GM12878 (cell line): ENCODE data around the gene CCDC141. TPM values are rescaled to one million over a fixed set of nuclear protein-coding genes. Genes with fewer than 3 reads are reported as not detected.

Source experiments
- ATAC-seq: fragments of 200-7000 bp; cut with Tn5 transposase; 3 replicates; pipeline ENCODE4 v1.9.1; 2020; ENCODE audit warnings: mild to moderate bottlenecking, moderate library complexity
- BruUV-seq: library from RNA; stranded (reverse); fragments of 400-500 nt; replicated peaks from 2 replicates; lab custom pipeline; 2021; lab: Mats Ljungman, UMichigan
- CTCF ChIA-PET: fragments of 300-600 bp; sonication (Branson Sonifier 250); formaldehyde crosslinking; extraction: SDS; loops from one replicate; lab custom pipeline; 2021; ENCODE audit warnings: inconsistent platforms; lab: Yijun Ruan, JAX
- POLR2A ChIA-PET: fragments of 350-600 bp; formaldehyde crosslinking; extraction: SDS; loops from one replicate; lab custom pipeline; 2021; ENCODE audit warnings: inconsistent platforms; lab: Charles Lee
- RAD21 ChIA-PET: fragments of 300-600 bp; sonication (Branson Sonifier 250); formaldehyde crosslinking; loops from one replicate; lab custom pipeline; 2023; ENCODE audit warnings: antibody characterized with exemption; ENCODE audit not compliant: unreplicated experiment; lab: Charles Lee
- SMC1A ChIA-PET: fragments of 300-600 bp; sonication (Branson Sonifier 250); formaldehyde crosslinking; loops from one replicate; lab custom pipeline; 2023; ENCODE audit not compliant: unreplicated experiment, uncharacterized antibody; lab: Charles Lee
- DNase-seq: peaks from one replicate; pipeline ENCODE4 v3.0.0-alpha.2; 2011; ENCODE audit warnings: low read depth, low spot score
- FAIRE-seq: peaks from 3 replicates; lab custom pipeline; 2011; peaks lifted over from hg19 to GRCh38; lab: Jason Lieb, UNC
- H2AFZ ChIP-seq: 2 replicates; pipeline ENCODE4 v1.6.0; 2011; ENCODE audit warnings: low read depth, low read length, control low read depth; ENCODE audit not compliant: control insufficient read depth
- H3K27ac ChIP-seq: 2 replicates; pipeline ENCODE4 v1.5.1; 2011; ENCODE audit warnings: control low read depth; ENCODE audit not compliant: control insufficient read depth, insufficient read depth
- H3K27me3 ChIP-seq, 2 experiments: replicated peaks in 1 of 2; 2 replicates each; pipeline versions ENCODE4 v1.6.0 to v1.6.1; 2011; ENCODE audit warnings: low read length in 1 of 2; ENCODE audit not compliant: control insufficient read depth in 2 of 2, insufficient read depth in 2 of 2
- H3K36me3 ChIP-seq, 2 experiments: 2 replicates each; pipeline ENCODE4 v1.5.1; 2011; ENCODE audit warnings: low read length in 1 of 2; ENCODE audit not compliant: control insufficient read depth in 2 of 2, insufficient read depth in 2 of 2
- H3K4me1 ChIP-seq: 2 replicates; pipeline ENCODE4 v1.6.1; 2011; ENCODE audit warnings: mild to moderate bottlenecking, low read length, moderate library complexity, mixed read lengths; ENCODE audit not compliant: control insufficient read depth, insufficient read depth
- H3K4me2 ChIP-seq: 2 replicates; pipeline ENCODE4 v1.6.0; 2011; ENCODE audit warnings: control low read depth; ENCODE audit not compliant: control insufficient read depth, insufficient read depth
- H3K4me3 ChIP-seq: fragments of 200-600 bp; sonication (generic); 2 replicates; pipeline ENCODE4 v1.5.1; 2016
- H3K79me2 ChIP-seq: 2 replicates; pipeline ENCODE4 v1.6.0; 2011; ENCODE audit warnings: low read length; ENCODE audit not compliant: control insufficient read depth, insufficient read depth
- H3K9ac ChIP-seq: 2 replicates; pipeline ENCODE4 v1.8.0; 2011; ENCODE audit warnings: low read length, control low read depth, mixed read lengths; ENCODE audit not compliant: control insufficient read depth, insufficient read depth
- H3K9me3 ChIP-seq: replicated peaks from 3 replicates; pipeline ENCODE4 v1.5.1; 2011; ENCODE audit warnings: mild to moderate bottlenecking, low read length; ENCODE audit not compliant: control insufficient read depth, insufficient read depth
- H4K20me1 ChIP-seq: 2 replicates; pipeline ENCODE4 v1.6.0; 2011; ENCODE audit not compliant: control insufficient read depth, insufficient read depth
- ASH2L ChIP-seq: fragments of 300-600, 200-600 bp; sonication (generic); IDR thresholded peaks from 2 replicates; pipeline ENCODE4 v1.6.1; 2017; ENCODE audit warnings: low read depth, mild to moderate bottlenecking, borderline replicate concordance
- CBX5 ChIP-seq: sonication (generic); IDR thresholded peaks from 2 replicates; pipeline ENCODE4 v1.6.1; 2016; ENCODE audit warnings: low read depth, moderate library complexity, mild to moderate bottlenecking, inconsistent platforms
- HDAC6 ChIP-seq: fragments of 200-600 bp; sonication (generic); IDR thresholded peaks from one replicate; pipeline ENCODE4 v1.8.0; 2017; ENCODE audit warnings: antibody characterized with exemption; ENCODE audit not compliant: unreplicated experiment
- HDGF ChIP-seq: fragments of 450-650 bp; IDR thresholded peaks from 2 replicates; pipeline ENCODE4 v1.6.1; 2016; ENCODE audit warnings: antibody characterized with exemption
- IRF4 ChIP-seq: IDR thresholded peaks from 2 replicates; pipeline ENCODE4 v1.6.1; 2011; ENCODE audit warnings: low read depth, low read length
- NFXL1 ChIP-seq: fragments of 450-650 bp; IDR thresholded peaks from 2 replicates; pipeline ENCODE4 v1.6.1; 2017; ENCODE audit warnings: antibody characterized with exemption, mild to moderate bottlenecking, borderline replicate concordance
- PAX5 ChIP-seq: IDR thresholded peaks from 2 replicates; pipeline ENCODE4 v1.6.1; 2011; ENCODE audit warnings: low read depth, low read length, borderline replicate concordance
- SMARCA5 ChIP-seq: fragments of 450-650 bp; IDR thresholded peaks from 2 replicates; pipeline ENCODE4 v1.6.1; 2017; ENCODE audit warnings: mild to moderate bottlenecking
- SP1 ChIP-seq: IDR thresholded peaks from one replicate; pipeline ENCODE4 v1.6.1; 2011; ENCODE audit warnings: low read depth, low read length
- YBX1 ChIP-seq: fragments of 450-650 bp; IDR thresholded peaks from 2 replicates; pipeline ENCODE4 v1.6.1; 2016; ENCODE audit warnings: antibody characterized with exemption
- WGBS: methylation state at CpG from one replicate; pipeline ENCODE4 v1.1.6; 2016; ENCODE audit warnings: low lambda C conversion rate; ENCODE audit not compliant: insufficient replicate concordance, insufficient coverage; ENCODE audit errors: missing lambda C conversion rate; 5-methylcytosine and 5-hydroxymethylcytosine counted together
- in situ Hi-C: fragments of 300-500 bp; cut with MboI; formaldehyde crosslinking; loops from 9 replicates; pipeline ENCODE4 v1.14.3; 2018; ENCODE audit warnings: mixed read lengths
- intact Hi-C: fragments of 100-400 bp; cut with micrococcal nuclease; formaldehyde crosslinking; loops from one replicate; pipeline ENCODE4 v1.14.2; 2022; ENCODE audit not compliant: unreplicated experiment
- polyA plus RNA-seq, 11 experiments: library from polyadenylated mRNA; depleted of rRNA in 4 of 11; unstranded in 6 of 11; stranded (reverse) in 5 of 11; fragments of >200 nt; fragmentation: Nextera tagmentation in 4 of 11; fragmentation: Illumina TruSeq in 1 of 11; extraction: Ambion mirVana in 4 of 11; extraction: Trizol in 1 of 11; gene quantifications; 1 replicate in 1 of 11; 2 replicates in 10 of 11; pipeline versions ENCODE4 v1.2.1 to v1.2.3, GENCODE V29; 2011 to 2016; ENCODE audit warnings: inconsistent platforms in 2 of 11, missing spikeins in 2 of 11, low read depth in 1 of 11
- total RNA-seq, 4 experiments: library from RNA; depleted of rRNA in 3 of 4; stranded (reverse); fragments of >200 nt in 3 of 4; fragmentation: Illumina TruSeq in 1 of 4; extraction: Trizol in 1 of 4; gene quantifications; 2 replicates each; pipeline versions ENCODE4 v1.2.1 to v1.2.3, GENCODE V29; 2013 to 2021
- TF ChIP-seq, protein P1 (sequence below): fragments of 150-350 bp; IDR thresholded peaks from 2 replicates; pipeline ENCODE4 v1.6.1; 2016; ENCODE audit warnings: low read depth, low read length
- TF ChIP-seq, protein P2 (sequence below): IDR thresholded peaks from 2 replicates; pipeline ENCODE4 v1.6.1; 2012; ENCODE audit warnings: improper control_type of control experiment, low read depth, low read length; ENCODE audit not compliant: insufficient replicate concordance

The CCDC141 gene
- total and polyA plus RNA-seq, 10 of the 15 experiments (the other 5 are each of a cell fraction or from before 2014, with no cell fraction given) = 0.84 to 12.5 (median 3.6) TPM

- SMC1A ChIA-PET = no interaction called here
- intact Hi-C loops = no loop called here
Measured at GRCh38 chr2:178805457-178805856, 244.5 kb downstream of the CCDC141 start.

More at GRCh38 chr2:178805457-178805856, 244.5 kb downstream of the CCDC141 start:
- Histone ChIP-seq H4K20me1 (no peaks in the 10 kb centered on the region), H3K27me3 (no peaks in the 10 kb centered on the region), H3K9me3 (no peaks in the 10 kb centered on the region), H3K36me3 (no peaks in the 10 kb centered on the region), H3K4me1 (no peaks in the 10 kb centered on the region), H3K4me3 (no peak overlapping the region), H3K27ac (no peak overlapping the region), H2AFZ (no peak overlapping the region), H3K79me2 (no peaks in the 10 kb centered on the region), H3K9ac (no peak overlapping the region), H3K4me2 (no peak overlapping the region)
- BruUV-seq = no TSS peak
- 90% methylated on average over 2 of the region's 2 CpGs for WGBS
- in situ Hi-C loops = no loop called here
- no peak for ATAC-seq
- FAIRE-seq = no peak
- no peak for DNase-seq
- ChIA-PET RAD21 (no interaction called here), CTCF (interaction anchor here (0.5 to 3.5 kb wide), 9 partner anchors 11 to 324 kb away, joined by 3 to 12 read pairs (median 4); no protein-coding TSS in a partner anchor), POLR2A (no interaction called here)
- TF ChIP-seq HDGF (no peak), CBX5 (no peak), ASH2L (no peak), PAX5 (no peak), SP1 (no peak), NFXL1 (no peak), IRF4 (no peak), YBX1 (no peak), HDAC6 (no peak), SMARCA5 (no peak)
- TF ChIP-seq, protein P1, sequence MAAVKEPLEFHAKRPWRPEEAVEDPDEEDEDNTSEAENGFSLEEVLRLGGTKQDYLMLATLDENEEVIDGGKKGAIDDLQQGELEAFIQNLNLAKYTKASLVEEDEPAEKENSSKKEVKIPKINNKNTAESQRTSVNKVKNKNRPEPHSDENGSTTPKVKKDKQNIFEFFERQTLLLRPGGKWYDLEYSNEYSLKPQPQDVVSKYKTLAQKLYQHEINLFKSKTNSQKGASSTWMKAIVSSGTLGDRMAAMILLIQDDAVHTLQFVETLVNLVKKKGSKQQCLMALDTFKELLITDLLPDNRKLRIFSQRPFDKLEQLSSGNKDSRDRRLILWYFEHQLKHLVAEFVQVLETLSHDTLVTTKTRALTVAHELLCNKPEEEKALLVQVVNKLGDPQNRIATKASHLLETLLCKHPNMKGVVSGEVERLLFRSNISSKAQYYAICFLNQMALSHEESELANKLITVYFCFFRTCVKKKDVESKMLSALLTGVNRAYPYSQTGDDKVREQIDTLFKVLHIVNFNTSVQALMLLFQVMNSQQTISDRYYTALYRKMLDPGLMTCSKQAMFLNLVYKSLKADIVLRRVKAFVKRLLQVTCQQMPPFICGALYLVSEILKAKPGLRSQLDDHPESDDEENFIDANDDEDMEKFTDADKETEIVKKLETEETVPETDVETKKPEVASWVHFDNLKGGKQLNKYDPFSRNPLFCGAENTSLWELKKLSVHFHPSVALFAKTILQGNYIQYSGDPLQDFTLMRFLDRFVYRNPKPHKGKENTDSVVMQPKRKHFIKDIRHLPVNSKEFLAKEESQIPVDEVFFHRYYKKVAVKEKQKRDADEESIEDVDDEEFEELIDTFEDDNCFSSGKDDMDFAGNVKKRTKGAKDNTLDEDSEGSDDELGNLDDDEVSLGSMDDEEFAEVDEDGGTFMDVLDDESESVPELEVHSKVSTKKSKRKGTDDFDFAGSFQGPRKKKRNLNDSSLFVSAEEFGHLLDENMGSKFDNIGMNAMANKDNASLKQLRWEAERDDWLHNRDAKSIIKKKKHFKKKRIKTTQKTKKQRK = no peak
- TF ChIP-seq, protein P2, sequence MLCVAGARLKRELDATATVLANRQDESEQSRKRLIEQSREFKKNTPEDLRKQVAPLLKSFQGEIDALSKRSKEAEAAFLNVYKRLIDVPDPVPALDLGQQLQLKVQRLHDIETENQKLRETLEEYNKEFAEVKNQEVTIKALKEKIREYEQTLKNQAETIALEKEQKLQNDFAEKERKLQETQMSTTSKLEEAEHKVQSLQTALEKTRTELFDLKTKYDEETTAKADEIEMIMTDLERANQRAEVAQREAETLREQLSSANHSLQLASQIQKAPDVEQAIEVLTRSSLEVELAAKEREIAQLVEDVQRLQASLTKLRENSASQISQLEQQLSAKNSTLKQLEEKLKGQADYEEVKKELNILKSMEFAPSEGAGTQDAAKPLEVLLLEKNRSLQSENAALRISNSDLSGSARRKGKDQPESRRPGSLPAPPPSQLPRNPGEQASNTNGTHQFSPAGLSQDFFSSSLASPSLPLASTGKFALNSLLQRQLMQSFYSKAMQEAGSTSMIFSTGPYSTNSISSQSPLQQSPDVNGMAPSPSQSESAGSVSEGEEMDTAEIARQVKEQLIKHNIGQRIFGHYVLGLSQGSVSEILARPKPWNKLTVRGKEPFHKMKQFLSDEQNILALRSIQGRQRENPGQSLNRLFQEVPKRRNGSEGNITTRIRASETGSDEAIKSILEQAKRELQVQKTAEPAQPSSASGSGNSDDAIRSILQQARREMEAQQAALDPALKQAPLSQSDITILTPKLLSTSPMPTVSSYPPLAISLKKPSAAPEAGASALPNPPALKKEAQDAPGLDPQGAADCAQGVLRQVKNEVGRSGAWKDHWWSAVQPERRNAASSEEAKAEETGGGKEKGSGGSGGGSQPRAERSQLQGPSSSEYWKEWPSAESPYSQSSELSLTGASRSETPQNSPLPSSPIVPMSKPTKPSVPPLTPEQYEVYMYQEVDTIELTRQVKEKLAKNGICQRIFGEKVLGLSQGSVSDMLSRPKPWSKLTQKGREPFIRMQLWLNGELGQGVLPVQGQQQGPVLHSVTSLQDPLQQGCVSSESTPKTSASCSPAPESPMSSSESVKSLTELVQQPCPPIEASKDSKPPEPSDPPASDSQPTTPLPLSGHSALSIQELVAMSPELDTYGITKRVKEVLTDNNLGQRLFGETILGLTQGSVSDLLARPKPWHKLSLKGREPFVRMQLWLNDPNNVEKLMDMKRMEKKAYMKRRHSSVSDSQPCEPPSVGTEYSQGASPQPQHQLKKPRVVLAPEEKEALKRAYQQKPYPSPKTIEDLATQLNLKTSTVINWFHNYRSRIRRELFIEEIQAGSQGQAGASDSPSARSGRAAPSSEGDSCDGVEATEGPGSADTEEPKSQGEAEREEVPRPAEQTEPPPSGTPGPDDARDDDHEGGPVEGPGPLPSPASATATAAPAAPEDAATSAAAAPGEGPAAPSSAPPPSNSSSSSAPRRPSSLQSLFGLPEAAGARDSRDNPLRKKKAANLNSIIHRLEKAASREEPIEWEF = no peak
